DMS 273 treated with DMSO at 0.1 percent for 48 hours (cell line): Measurements from ENCODE around the gene CHURC1.
"Not testable (repeated sequence)": the region's sequence is repeated elsewhere in the genome, so short reads cannot be mapped to it uniquely, and the experiment has no call there.

Experiments used
- DNase-seq: peaks from one replicate; lab custom pipeline; 2025; lab: John Stamatoyannopoulos, UW

The CHURC1 gene

DNA sequence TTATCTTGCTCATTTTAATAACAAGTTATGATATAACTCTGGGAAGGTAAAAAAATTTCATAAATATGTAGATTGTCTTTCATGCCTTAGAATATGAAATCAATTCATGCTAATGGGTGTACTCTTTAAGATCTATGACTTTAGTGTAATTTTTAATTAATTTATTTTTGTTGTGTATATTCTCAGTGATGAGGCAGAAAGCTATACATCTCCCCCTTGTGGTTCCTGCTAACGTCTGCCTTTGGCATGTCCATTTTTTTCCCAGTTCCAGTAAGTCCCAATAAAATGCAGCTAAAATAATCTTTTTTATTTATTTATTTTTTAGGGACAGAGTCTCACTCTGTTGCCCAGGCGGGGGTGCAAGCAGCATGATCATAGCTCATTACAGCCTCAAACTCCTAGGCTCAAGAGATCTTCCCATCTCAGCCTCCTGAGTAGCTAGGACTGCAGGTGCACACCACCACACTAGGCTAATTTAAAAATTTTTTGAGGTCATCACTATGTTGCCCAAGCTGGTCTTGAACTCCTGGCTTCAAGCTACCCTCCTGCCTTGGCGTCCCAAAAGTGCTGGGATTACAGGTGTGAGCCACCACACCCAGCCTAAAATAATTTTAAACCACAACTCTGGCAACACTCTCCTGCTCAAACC, 3.3 kb upstream of the CHURC1 start:
- no peak for DNase-seq

DNA sequence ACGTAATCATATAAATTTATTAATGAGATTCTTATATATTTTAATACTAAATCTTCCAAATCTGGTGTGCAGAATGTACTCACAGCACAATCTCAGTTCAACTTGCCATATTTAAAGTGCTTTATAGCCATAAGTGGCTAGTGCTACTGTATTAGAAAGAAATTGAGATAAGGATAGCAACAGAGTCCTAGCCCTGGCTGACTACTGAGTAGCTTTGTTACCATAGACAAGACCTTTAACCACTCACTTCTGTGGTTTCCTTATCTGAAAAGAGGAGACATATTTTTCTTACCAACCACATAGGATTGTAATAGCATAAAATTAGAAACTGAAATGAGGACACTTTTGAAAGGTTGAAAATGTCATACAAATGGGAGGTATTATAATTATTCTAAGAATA, 2.0 kb upstream of the CHURC1 start:
- DNase-seq, result no peak

DNA sequence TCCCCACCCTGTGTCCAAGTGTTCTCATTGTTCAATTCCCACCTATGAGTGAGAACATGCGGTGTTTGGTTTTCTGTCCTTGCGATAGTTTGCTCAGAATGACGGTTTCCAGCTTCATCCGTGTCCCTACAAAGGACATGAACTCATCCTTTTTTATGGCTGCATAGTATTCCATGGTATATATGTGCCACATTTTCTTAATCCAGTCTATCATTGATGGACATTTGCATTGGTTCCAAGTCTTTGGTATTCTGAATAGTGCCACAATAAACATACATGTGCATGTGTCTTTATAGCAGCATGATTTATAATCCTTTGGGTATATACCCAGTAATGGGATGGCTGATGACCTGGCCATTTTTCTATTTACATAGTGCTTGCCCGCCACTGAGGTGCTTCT, 778 bp upstream of the CHURC1 start:
- DNase-seq, result not testable (repeated sequence)

DNA sequence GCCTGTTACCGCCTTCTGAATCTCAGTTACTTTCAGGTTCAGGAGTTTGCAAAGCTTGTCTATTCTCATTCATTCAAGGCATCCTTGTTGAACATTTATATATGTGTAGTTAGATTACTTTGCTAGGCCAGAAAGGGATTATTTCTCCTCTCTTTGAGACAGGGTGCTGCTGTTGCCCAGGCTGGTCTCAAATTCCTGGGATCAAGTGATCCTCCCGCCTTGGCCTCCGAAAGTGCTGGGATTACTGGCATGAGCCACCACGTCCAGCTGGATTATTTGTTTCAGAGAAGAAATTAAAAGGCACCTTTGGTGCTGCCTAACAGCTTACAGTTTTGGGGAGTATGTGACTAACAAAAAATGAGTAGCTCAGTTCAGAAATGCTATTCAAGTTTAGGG, 772 bp downstream of the CHURC1 start:
- DNase-seq, result no peak

DNA sequence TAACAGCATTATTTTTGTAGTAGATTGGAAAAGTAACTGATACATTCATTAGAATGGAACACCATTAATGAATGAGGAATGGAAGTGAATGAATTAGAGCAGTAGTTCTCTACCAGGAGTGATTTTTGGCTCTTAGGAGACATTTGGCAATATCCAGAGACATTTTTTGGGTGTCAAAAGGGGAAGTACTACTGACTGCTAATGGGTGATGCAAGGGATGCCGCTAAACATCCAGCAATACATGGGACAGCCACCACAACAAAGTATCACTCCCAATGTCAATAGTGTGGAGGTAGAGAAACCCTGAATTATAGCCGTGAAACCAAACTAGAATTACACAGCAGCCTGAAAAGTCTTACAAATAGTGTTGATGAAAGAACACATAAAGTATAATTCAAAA, 1.5 kb downstream of the CHURC1 start:
- DNase-seq, result no peak

DNA sequence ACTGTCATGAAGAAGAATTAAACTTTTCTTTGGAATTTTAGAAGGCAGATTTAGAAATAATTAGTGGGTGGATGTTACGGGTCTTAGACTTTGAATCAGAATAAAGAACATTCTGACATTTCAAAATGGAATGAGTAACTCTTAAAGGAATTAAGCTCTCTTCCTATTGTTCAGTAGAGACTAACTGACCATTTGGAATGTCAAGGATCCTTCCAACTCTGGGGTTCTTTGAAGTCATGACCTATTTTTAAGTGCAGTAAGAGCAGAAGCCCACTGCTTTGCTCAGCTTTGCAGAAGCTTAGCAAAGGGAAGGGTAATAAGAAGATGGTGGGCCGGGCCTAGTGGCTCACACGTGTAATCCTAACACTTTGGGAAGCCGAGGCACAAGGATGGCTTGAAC, 4.0 kb downstream of the CHURC1 start:
- no peak for DNase-seq

DNA sequence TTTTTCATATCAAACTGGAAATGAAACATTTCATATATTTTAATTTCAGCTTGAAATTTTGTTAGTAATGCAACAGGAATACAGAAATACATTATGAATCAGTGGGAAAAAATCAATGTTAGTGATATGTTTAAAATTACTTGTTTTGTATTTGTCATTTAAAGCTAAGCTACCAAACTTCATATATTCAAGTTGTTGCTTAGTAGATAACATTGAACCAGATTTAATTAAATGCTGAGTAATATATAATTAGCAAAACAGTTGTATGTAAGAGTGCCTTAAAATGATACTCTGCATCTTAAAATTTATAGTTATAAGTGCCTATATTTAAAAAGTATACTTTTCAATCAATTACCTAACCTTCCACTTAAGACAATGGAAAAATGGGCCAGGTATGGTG, 5.0 kb downstream of the CHURC1 start:
- DNase-seq, result no peak

DNA sequence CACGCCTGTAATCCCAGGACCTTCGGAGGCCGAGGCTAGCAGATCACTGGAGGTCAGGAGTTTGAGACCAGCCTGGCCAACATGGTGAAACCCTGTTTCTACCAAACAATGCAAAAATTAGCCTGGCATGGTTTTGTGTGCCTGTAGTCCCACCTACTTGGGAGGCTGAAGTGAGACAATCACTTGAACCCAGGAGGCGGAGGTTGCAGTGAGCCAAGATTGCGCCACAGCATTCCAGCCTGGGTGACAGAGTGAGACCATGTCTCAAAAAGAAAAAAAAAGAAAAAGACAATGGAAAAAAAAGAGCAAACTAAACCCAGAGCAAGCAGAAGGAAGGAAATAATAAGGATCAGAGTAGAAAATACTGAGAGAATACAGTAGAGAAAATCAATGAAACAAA, 5.4 kb downstream of the CHURC1 start:
- no peak for DNase-seq

DNA sequence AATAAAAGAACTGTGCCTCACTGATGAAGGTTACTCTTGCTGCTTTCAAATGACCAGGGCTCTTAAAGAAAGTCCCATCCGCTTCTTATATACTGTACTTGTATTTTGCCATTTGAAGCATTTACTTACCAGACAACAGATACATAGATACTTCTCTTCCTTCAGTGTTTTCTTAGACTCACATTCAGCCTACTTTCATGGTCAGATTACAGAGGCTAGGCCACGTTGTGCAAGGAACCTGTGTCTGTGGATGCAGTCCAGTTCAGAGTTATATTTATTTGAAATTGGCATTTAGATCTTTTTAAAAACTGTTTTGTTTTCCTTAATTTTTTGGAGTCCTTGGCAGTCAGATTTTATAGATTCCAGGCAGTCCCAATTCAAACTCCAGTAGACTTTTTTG, 6.2 kb downstream of the CHURC1 start:
- DNase-seq, result no peak

DNA sequence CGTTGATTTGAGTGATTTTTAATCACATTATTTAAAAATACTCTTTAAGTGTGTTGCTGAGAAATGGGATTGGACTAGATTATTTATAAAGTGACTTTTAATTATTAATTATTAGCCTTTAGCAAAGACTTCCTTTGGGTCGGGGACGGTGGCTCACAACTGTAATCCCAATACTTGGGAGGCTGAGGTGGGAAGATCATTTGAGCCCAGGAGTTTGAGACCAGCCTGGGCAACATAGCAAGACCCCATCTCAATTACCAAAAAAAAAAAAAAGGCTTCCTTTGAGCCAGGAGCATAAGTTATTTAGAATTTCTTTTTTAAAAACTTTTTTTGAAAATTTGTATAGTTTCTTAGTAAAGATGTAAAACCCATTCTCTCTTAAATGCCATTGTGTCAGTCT, 8.8 kb downstream of the CHURC1 start:
- no peak for DNase-seq

DNA sequence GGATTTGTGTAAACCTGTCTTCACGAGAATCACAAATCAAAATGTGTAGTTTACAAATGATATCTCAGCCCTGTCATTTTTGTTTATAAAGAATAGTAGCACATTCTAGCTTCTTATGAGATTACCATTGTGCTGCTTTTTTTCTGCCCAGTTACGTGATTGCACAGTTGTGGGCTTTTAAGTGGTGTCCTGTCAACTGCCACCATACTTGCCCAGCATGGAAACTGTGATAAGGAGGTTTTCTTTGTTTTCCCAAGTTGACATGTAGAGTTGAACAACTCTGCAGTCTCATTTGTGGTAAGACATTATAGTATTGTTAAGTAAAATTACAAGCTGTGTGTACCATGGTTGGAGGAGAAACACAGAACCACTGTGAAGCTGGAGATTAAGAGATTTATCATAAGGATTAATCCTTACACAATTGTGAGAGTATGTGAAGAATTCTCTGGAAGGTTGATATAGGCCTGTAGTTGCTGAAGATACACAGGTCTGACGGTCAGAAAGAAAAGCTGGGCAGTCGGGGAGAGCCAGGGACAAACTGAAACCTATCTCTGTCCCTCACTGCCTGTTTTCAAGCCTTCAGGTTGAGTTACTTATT, 12.2 kb downstream of the CHURC1 start:
- DNase-seq, result no peak

DNA sequence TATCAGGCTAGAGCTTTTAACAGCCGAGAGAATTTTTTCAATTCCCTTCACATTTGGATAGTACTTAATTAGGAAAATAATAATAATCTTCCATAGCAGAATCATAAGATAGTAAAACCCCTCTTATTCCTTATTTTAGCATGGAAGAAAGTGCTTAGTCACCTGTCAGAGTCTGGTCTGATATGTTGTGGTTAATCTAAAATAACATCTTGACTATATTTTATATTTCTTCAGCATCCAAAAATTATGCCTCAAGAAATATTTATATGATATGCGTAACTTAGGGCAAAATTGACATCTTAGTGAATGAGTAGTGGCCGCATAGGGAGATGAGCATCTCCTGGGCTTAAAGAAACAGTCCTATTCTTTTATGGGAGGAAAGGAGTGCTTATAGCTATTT, 12.8 kb downstream of the CHURC1 start:
- DNase-seq, result no peak

DNA sequence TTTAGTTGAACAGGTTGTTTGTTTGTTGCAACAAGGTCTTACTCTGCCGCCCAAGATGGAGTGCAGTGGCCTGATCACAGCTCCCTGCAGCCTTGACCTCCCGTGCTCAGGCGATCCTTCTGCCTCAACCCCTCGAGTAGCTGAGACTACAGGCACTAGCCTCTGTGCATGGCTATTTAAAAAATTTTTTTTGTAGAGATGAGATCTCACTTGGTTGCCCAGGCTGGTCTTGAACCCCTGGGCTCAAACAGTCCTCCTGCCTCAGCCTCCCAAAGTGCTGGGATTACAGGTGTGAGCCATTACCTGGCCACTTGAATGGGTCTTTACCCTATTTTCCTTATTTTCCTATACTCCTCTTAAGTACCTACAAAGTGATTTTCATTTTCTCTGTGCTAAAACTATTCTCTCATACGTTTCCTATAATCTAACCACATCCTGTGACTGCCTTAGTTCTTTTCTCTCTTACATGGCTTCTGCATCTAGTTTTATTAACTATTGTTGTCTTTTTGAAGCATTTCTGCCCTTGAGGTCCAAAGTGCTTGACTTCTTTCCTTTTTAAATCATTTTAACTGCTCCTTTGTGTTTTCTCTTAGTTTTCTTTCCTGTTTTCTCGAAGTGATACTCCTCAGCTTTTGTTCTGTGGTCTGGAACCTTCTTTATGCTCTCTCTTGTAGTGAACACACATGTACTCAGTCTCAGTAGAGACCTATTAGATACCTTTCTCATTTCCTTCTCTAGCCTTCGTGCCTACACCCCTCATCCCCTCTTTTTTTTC, 14.2 kb downstream of the CHURC1 start:
- no peak for DNase-seq

DNA sequence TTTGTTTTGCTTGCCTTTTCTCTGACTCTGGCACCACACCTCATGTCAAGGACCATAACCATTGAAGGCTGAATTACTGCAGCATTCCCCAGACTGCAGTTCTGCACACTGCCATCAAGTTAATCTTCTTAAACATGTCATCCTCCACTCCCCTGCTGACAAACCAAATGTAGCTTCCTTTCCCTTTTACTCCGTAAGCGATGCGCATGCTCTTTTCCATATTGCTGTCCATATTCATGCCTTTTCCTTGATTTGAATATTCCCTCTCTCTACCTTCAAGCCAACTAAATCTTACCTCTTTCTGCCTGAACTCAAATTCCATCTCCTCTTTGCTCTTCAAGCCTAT, 14.7 kb downstream of the CHURC1 start:
- DNase-seq, result no peak

DNA sequence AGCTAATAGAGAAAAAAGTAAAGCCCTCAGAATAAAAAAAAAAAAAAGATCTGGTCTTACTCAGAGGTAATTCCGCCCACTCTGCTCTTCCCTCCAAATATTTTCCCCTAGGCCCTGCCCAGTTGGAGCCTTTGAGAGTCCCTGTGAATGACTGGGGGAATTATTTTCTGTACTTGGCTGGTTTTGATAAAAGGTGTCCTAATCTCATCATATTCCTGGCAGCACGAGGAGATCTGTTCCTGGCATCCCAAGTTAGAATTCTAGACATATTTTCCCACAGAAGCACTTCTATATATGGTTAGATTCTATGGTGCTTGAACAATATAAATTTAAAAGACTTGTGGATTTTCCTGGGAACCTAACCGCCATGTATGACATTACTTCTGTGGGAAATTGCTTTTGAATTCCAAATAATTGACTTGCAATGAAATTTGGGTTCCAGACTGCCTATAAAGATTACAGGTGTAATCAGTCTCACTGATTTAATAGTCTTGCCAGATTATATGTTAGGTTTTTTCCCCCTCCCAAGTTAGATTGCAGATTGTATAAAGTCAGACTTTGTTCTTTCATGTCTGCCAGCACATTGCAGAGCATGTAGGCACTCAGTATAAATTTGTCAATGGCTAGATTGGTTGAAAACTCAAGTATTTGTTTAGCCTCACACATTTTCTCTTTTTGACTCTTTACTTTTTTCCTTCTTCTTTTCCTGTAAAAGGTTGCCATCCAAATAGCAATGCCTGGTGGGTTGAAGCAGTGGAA, 16.0 kb downstream of the CHURC1 start:
- DNase-seq, result no peak

DNA sequence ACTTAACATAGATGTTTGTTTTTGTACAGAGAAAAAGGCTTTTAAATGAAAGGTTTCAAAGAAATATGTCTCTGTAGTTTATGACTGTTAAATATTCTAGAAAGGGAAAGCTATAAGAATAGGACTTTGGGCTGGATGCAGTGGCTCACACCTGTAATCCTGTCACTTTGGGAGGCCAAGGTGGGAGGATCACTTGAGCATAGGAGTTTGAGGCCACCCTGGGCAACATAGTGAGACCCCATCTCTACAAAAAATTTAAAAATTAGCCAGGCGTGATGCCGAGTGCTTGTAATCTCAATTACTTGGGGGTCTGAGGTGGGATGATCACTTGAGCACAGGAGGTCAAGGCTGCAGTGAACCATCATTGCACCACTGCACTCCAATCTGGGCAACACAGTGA, 16.9 kb downstream of the CHURC1 start:
- DNase-seq, result no peak

DNA sequence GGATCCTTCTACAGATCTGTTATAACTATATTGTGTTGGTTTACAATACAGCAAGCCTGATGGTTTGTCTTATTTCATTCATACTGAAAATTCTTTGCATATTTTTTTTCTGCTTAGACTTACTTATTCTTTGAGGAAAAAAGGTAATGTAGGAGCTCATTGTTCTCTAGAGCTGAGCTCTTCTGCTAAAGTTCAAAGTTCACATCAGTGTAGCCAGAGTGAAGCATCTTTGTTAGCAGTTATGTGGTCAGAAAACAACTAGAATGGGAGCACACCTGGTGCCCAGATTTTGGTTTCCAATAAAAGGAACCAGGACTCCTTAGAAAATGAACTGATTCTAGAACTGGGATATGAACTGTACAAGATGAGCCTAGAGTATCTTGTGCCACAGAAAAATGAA, 18.0 kb downstream of the CHURC1 start:
- DNase-seq, result no peak

DNA sequence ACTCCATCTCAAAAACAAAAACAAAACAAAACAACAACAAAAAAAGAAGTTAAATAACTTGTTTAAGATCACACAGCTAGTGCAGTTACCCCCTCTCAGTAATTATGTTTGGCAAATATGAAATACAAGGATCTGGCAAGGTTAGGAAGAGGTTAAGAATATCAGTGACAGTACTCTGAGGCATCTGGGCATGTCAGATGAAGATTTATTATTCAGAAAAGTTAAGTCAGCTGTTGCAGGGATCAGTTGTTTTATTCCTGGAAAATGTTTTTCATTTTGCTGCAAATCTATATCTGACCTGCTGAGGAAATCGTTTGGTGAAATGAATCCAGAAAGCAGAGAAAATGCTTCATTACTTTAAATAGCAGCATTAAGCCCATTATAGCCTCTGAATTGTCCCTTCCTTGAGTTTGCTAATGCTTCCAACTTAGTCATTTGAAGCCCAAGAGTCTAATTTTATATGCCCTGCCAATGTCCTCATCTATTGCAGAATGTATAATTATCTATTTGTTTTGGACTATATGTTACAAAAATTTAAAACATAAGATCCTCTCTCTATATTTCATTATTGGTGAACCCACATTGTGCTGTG, 20.2 kb downstream of the CHURC1 start:
- no peak for DNase-seq

DNA sequence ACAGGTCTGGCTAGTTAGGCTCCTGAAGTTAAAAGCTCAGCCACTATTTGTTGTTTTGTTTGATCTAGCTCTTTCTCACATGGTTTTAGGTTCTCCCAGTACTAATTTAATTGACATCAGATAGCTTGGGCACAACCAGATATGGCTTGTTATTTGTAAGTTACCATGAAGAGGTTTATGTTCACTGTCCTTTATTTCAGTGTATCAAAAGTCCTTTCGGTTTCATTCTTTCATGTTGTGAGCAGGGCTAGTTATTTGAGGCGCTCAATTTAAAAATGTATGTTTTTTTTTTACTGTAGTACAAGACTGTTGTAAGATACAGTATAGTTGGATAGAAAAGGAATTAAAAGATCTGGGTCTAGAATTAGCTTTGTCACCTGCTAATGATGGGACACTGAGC, 21.3 kb downstream of the CHURC1 start:
- no peak for DNase-seq

DNA sequence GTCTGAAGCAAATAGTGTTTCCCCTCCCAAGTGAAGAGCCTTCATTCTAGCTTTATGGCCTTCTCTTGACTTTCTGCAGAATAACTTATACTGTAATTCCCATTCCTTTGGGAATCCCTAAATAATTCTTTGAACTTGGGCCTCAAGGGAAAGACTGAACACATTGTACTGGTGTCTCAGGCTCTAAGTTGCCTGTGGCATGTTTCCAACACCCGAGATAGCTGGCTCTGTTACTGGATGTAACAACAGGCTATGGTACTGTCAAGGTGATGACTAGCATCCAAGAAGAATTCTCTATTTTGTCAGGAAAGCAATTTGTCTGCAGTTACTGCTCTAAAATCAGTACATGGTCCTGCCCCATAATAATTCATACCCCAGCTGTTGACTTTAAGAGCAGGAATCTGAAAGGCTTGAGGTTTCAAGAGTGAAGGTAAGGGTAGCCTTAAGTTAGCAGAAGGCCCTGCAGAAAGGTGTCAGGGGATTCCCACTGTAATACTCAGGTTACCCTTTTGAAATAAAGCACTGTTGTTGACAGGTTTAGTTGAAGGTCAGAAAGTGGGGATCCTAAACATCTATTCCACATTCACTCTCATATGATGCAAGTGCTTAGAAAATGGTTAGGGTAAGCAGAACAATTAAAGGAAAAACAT, 23.0 kb downstream of the CHURC1 start:
- DNase-seq, result no peak

DNA sequence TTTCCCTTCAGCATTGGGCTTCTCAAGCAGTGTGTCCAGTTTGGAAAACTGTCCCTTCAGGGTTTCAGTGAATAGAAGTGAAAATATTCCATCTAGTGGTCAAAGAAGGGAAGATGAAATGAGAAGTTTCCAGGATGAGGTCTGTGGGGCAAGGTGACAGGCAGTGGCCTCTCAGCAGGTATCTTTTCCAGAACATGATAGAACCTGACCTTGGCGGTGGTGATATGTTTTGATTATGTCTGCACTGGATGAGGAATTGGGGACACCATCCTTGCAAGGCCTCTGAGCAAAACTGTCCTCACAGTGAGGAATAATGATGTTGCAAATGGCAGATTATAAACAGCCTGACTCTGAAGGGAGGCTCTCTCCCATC, 23.6 kb downstream of the CHURC1 start:
- DNase-seq, result no peak
